ENCODE measurements around the gene DAZAP1.

DNA sequence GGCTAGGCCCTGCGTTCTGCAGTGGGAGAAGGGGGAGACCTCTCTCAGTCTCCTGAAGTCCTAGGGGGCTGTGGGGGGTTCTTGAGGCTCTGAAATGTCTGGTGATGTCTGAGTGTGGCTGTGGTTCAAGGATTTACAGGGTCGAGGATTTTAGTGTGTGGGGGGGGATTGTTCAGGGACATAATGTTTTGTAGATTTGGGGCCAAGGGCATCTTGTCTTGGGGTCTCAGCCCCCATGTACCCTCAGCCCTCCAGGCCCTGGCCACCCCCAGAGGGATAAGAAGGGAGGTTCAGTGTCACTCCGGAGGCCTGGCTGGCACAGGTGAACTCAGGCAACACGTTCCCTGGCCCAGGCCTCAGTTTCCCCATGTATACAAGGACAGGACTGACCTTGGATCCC lies 40.1 kb downstream of the DAZAP1 start:
- TF ChIP-seq, protein P1, sequence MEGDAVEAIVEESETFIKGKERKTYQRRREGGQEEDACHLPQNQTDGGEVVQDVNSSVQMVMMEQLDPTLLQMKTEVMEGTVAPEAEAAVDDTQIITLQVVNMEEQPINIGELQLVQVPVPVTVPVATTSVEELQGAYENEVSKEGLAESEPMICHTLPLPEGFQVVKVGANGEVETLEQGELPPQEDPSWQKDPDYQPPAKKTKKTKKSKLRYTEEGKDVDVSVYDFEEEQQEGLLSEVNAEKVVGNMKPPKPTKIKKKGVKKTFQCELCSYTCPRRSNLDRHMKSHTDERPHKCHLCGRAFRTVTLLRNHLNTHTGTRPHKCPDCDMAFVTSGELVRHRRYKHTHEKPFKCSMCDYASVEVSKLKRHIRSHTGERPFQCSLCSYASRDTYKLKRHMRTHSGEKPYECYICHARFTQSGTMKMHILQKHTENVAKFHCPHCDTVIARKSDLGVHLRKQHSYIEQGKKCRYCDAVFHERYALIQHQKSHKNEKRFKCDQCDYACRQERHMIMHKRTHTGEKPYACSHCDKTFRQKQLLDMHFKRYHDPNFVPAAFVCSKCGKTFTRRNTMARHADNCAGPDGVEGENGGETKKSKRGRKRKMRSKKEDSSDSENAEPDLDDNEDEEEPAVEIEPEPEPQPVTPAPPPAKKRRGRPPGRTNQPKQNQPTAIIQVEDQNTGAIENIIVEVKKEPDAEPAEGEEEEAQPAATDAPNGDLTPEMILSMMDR (IDR thresholded peaks at IDR 0.05), result no peak
- TF ChIP-seq POLR2A (IDR thresholded peaks at IDR 0.05), result no peak
